Esophagus muscularis mucosa (tissue), 3 donors: ENCODE measurements around the gene UNC5B.

Experiments
- POLR2A ChIP-seq: fragments of 450-650 bp; IDR thresholded peaks from one replicate; pipeline ENCODE4 v1.6.1; 2017; ENCODE audit warnings: antibody characterized with exemption, moderate library complexity, mild to moderate bottlenecking, low read depth
- POLR2AphosphoS5 ChIP-seq, 2 donors: sonication (generic); formaldehyde crosslinking; IDR thresholded peaks; one replicate each; pipeline ENCODE4 v1.6.1; 2017; ENCODE audit warnings: antibody characterized with exemption in 2 of 2
- TF ChIP-seq, protein P1 (sequence below), 3 experiments: fragments of 200-600 bp in 2 of 3; fragments of 450-650 bp in 1 of 3; sonication (generic) in 2 of 3; IDR thresholded peaks; one replicate each; pipeline ENCODE4 v1.5.1; 2017 to 2019; ENCODE audit warnings: antibody characterized with exemption in 3 of 3, mild to moderate bottlenecking in 2 of 3, moderate library complexity in 1 of 3

GRCh38 chr10:71312220-71312619 is 99.8 kb downstream of the UNC5B start:
- TF ChIP-seq, protein P1, sequence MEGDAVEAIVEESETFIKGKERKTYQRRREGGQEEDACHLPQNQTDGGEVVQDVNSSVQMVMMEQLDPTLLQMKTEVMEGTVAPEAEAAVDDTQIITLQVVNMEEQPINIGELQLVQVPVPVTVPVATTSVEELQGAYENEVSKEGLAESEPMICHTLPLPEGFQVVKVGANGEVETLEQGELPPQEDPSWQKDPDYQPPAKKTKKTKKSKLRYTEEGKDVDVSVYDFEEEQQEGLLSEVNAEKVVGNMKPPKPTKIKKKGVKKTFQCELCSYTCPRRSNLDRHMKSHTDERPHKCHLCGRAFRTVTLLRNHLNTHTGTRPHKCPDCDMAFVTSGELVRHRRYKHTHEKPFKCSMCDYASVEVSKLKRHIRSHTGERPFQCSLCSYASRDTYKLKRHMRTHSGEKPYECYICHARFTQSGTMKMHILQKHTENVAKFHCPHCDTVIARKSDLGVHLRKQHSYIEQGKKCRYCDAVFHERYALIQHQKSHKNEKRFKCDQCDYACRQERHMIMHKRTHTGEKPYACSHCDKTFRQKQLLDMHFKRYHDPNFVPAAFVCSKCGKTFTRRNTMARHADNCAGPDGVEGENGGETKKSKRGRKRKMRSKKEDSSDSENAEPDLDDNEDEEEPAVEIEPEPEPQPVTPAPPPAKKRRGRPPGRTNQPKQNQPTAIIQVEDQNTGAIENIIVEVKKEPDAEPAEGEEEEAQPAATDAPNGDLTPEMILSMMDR (IDR thresholded peaks at IDR 0.05): no peak
- TF ChIP-seq POLR2AphosphoS5 (IDR thresholded peaks at IDR 0.05) (peak in 1 of 2 donors; percentile 7), POLR2A (no peak)
